NCI-H2029 treated with DMSO at 0.1 percent for 48 hours (cell line): ENCODE results near the gene CPA5.

Experiments
- DNase-seq: peaks from one replicate; lab custom pipeline; 2025; lab: John Stamatoyannopoulos, UW

Gene CPA5

DNA sequence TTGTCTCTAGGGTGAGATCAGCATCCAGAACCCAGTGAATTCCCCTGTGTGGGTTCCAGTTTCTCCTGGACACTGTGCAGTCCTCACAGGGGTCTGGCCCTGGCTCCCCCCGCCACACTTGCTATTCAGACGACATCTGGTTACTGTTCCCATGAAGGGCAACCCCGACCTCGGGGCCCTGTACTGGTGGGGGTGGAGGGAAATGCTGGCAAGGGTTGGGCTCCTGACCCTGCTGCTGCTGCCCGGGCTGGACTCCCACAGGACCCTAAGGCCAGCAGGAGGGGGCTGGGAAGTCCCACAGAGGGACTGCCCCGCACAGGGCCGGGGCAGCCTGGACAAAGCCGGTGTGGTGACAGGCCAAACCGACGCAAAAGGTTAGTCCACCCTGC, 34.9 kb downstream of the CPA5 start:
- no peak for DNase-seq

DNA sequence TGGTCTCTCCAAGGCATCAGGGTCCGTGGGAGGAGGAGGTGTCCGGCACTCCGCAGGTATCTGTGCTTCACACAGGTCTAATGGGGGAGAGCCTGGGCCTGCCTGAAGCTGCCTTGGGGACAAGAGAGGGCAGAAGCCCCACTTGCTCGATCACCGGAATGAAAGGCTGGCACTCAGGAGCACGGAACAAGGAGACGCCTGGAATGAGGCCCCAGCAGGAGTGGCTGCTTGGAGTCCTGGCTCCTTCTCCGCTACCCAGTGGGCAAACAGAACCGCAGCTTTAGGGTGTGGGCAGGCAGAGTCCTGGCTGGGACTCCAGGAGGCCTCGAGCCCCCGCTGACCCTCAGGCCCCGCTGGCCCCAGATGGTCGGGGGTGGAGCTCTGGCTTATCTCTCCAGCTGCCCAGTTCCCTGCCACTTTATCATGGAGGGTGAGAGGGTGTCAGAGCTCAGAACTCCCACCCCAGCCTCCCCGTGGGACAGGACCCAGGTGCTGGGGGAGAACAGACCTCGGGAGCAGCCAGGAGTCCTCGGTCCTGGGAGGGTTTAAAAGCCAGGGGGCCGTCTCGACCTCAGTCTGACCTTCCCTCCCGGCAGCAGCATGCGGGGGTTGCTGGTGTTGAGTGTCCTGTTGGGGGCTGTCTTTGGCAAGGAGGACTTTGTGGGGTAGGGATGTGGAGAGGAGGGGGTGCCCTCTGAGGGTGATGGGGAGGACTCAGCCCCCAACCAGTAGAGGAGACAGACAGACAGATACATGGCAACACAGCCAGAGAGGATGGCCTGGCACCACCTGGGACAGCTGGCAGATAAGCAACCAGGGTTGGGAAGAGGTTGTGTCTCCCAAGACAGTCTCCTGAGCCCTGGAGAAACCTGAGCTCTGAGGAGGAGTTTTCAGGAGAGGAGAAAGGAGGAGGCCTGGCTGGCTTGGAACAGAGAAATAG, 35.6 kb downstream of the CPA5 start, which contains the start of gene CPA1:
CPA1 (plus strand) TSS at position 574 of the 940 bp plus-strand sequence; CDS start at position 601, 27 bp downstream.
- DNase-seq: no peak

DNA sequence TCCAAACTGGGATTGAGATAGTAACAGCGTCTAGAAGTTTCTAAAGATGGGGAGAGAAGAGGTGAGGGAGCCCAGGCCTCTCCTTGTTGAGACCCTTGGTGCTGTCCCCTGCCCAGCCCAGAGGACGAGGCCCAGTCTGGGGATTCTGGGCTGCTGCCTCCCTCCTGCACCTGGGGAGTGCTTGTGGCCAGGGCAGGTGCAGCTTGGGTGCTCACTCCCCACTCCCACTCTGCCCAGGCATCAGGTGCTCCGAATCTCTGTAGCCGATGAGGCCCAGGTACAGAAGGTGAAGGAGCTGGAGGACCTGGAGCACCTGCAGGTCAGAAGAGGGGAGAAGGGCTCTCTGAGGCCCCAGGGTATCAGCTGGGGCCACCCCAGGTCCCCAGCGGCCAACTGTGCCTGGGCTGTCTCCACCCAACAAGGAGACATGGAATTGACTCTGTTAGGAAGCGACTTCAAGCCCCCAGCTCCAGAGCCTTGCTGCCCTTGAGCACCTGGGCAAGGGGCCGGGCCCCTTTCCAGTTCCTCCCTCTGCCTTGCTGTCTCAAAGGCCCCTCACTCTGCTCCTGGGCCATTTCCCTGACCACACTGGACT, 36.3 kb downstream of the CPA5 start:
- no peak for DNase-seq

GRCh38 chr7:130381468-130382312, 37.1 kb downstream of the CPA5 start:
- DNase-seq: no peak

DNA sequence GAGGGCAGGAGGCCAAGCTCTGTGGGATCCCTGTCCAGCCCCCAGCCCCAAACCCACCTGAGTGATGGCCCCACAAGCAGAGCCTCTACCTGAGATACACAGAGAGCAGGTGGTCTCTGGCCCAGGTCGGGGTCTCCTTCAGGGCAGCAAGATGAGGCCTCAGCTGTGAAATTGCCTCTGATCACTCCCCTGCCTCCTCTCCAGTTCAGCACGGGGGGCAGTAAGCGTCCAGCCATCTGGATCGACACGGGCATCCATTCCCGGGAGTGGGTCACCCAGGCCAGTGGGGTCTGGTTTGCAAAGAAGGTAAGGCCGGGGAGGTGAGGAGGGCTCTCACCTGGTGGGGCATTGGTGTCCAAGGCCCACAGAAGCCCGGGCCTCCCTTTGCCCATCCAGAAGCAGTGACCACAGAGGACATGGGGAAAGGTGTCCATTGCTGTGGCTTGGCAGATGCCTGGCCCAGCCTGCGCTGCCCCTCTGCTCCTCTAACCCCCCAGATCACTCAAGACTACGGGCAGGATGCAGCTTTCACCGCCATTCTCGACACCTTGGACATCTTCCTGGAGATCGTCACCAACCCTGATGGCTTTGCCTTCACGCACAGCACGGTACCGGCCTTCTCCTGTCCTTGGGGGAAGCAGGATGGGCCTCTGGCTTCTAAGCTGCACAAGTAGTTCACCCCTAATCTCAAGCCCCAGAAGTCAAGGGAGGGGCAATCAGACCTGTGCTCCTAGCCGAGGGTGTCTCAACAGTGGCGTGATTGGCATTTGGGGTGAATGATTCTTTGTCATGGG, 38.8 kb downstream of the CPA5 start:
- DNase-seq: no peak

GRCh38 chr7:130384371-130384801, 39.8 kb downstream of the CPA5 start:
- DNase-seq: no peak

DNA sequence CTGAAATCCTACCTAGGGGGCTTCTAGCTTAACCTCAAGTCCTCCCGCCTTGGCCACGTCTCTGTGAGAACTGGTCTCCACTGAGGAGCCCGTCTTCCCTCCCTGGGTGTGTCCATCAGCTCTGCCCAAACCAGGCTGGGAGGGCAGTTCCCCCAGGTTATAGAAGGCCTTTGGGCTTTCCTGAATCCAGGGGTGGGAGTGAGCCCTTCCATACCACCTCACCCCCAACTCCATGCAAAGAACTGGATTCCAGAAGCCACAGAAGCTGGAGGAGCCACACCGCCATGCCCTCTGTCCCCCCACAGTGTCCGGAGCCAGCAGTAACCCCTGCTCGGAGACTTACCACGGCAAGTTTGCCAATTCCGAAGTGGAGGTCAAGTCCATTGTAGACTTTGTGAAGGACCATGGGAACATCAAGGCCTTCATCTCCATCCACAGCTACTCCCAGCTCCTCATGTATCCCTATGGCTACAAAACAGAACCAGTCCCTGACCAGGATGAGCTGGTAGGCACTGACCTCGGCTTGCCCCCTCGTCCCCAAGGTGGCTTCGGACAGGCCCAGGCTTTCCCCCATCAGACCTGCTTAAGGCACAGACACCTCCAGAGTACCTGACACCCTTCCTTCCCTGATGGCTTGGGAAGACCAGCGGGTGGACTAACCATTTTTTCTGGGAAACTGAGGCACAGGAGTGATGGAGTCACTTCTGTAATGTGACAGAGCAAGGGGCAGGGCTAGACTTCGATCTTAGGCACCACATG, 40.4 kb downstream of the CPA5 start:
- DNase-seq: no peak

DNA sequence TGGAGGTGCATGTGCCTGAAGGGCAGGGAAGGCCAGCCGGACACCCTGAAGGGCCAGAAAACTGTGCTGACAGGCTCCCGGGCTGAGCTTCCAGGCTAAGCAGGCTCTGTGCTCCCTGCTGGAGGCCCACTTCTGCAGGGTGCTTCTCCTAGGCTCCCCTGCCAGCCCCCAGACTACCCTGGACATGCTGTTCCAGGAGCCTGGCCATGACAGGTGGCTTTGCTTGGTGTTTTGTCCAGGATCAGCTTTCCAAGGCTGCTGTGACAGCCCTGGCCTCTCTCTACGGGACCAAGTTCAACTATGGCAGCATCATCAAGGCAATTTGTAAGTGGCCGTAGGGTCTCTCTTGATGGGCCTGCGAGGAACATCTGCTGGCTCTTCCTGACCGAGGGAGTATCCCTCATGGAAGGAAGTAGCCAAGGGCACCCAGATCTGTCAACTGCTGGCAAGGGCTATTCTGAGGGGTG, 41.0 kb downstream of the CPA5 start:
- DNase-seq: no peak

DNA sequence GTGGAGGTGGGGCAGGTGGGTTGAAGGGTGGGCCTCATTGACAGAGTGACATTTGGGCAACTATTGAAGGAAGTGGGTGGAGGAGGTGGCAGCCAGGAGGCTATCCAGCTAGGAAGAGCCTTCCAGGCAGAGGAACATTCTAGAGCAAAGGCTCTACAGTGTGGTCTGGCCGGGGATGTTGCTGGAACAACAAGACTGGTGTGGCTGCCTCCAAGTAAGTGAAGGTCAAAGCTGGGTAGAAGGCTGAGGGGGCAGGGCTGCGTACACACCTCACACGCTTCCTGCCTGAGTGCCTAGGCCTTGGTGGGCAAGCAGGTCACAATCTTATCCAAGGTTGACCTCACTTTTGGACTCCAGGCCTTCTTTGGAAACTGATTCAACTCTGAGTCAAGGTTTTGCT, 42.3 kb downstream of the CPA5 start:
- DNase-seq: no peak

GRCh38 chr7:130387306-130387627, 42.7 kb downstream of the CPA5 start:
- DNase-seq: no peak

DNA sequence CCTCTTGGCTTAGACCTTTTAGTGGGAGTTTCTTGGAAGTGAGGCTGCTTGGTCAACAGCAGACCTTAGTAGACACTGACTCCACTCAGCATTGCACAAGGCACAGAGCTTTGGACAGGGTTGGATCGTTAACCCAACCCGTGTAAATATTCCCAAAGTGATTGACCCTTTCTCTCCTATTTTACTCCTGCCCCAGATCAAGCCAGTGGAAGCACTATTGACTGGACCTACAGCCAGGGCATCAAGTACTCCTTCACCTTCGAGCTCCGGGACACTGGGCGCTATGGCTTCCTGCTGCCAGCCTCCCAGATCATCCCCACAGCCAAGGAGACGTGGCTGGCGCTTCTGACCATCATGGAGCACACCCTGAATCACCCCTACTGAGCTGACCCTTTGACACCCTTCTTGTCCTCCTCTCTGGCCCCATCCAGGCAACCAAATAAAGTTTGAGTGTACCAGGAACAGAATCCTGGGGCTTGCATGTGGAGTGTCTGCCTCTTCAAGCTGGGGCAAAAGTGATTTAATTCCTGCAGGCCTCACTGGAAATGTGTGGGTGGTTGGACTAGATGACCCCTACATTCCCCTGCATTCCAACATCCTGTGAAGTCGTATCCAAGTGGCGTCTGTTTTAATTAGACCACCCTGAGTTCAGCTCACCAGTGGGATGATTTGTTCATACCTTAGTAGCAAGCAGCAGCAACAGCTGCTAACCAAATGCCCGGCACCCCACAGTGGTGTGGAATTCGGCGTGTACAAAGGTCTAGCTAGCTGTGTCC, 43.2 kb downstream of the CPA5 start:
- DNase-seq: no peak

DNA sequence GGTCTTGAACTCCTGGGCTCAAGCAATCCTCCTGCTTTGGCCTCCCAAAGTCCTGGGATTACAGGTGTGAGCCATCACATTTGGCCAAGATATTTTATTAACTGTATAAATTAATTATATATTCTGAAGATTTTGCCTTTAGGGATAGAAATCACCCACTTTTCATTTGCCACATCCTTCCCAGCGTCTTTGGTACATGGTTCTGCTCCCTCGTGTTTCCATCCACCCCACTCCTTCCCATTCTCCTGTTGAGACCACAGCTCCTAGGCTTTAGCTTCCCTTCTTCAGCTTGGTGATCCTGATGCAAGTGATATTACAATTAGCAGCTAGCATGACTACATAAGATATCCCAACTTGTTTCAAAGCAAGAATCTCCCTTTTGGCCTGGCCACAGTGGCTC, 44.1 kb downstream of the CPA5 start:
- no peak for DNase-seq

- DNase-seq: no peak
These were observed 45.9 kb downstream of the CPA5 start for GRCh38 chr7:130390486-130390885.

DNA sequence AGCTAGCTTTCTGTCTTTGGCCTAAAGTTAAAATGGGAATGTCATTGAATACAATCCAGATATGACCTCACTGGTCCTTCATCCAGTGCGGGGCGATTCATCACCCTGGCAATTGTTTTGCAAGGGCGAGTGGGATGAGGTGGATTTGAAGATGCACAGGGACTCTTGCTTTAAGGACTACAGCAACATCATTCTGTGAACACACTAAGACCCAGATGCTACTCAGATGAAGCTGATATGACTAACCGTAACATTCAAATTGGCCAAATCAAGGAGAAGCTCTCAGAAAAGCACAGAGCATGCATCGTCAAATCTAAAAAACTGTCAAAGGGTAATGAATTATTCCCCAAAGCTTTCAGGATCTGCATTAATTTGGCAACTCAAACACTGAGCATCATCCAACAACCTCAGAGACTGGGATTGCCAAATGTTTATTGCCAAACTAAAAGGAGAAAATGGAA, 48.5 kb downstream of the CPA5 start:
- no peak for DNase-seq

DNA sequence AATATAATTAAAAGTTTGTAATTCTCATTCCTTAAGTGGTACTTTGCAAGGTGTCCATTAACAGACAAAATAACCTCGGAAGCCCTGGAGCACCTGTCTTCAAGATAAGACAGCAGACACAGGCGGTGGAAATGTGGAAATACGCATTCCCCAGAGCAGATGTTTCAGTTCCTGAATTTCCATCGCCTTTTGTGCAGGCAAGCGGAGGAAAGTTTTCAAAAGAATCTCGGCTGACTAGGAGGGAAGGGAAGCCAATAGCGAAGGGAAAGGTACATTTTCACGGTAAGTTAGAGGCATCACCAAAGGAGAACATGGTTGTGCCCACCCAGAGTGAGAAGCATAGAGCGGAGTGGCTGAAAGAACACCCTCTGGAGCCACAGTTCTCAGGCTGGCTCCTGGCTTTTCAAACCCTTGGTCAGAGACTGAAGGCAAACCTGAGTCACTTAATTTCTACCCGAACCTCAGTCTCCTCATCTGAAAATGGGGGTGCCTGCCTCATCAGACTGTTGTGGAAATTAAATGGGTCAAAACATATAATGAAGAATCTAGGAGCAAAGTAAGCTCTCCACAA, 49.3 kb downstream of the CPA5 start:
- DNase-seq: no peak

DNA sequence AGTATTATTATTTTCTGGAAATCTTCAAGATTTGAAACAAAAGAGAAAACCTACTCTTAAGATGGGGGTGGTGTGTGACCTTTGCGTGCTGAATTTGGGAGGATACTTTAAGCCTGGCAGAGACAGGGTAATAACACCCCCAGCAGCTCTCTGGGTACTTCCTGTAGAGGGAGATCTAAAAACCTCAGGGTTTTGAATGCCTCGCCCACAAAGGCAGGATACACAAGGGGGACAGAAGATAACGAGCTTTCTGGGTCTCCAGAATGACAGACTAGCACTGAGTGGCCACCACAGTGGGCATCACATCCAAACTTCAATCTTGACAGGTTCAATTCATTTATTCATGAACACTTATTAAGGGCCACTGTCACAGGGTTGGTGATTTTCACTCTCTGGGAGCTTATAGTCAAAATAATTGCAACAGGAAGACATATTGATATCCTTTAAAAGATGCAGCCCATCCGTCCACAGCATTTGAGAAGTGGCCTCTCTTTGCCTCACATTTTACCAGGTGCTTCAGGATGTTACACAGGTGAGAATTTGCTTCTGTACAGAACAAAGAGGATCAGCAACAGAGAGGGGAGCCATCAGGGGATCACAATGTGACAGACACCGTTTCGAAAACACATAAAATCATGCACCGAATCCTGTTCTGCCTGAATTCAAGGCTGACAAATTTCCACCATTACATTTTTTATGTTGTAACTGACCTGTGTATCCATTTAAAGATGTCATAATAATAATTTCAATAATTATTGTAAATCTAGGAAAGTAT, 50.0 kb downstream of the CPA5 start:
- no peak for DNase-seq

DNA sequence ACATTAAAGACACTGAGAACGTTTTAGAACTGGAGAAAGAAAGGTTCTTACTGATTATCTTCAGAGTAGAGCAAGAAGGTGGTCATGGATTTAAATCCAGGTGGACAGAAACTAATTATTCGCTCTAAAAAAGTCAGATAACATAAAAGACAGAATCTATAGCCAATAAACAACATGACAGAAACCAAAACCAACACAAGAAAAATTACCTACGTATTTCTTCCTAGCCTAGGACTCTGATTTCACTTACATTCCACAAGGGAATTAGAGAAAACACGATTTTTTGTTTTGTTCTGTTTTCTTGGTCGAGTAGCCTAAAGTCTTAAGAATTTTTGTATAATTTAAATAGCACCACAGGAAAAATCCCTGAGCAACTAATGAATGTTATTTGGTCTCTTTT, 50.8 kb downstream of the CPA5 start:
- no peak for DNase-seq

- DNase-seq: no peak
These were observed 51.5 kb downstream of the CPA5 start for GRCh38 chr7:130396109-130396508.
